Sigmoid colon (tissue), 7 donors: ENCODE data around the gene LDAF1. TPM values are rescaled to one million over a fixed set of nuclear protein-coding genes. Genes with fewer than 3 reads are reported as not detected.
A peak's percentile ranks its signal among the peaks of the same experiment; 100 is the strongest.
"Not testable (repeated sequence)": the region's sequence is repeated elsewhere in the genome, so short reads cannot be mapped to it uniquely, and the experiment has no call there.

Source experiments
- DNase-seq: peaks from one replicate; pipeline ENCODE4 v3.0.0-alpha.2; 2019
- H3K27ac ChIP-seq, 4 donors: fragments of 200-600 bp; sonication (generic); one replicate each; pipeline ENCODE4 v1.5.1; 2016 to 2019; ENCODE audit warnings: mild to moderate bottlenecking in 1 of 4
- H3K27me3 ChIP-seq, 3 donors: fragments of 200-600 bp; sonication (generic); one replicate each; pipeline ENCODE4 v1.5.1; 2019; ENCODE audit warnings: mild to moderate bottlenecking in 1 of 3
- H3K36me3 ChIP-seq, 4 donors: fragments of 200-600 bp; sonication (generic); one replicate each; pipeline ENCODE4 v1.5.1; 2016 to 2019
- H3K4me1 ChIP-seq, 4 donors: fragments of 200-600 bp; sonication (generic); one replicate each; pipeline ENCODE4 v1.5.1; 2017 to 2019
- H3K4me3 ChIP-seq, 4 donors: fragments of 200-600 bp; sonication (generic); one replicate each; pipeline ENCODE4 v1.5.1; 2017 to 2019; ENCODE audit warnings: mild to moderate bottlenecking in 2 of 4, moderate library complexity in 1 of 4
- H3K9me3 ChIP-seq, 4 donors: fragments of 200-600 bp in 3 of 4; sonication (generic) in 3 of 4; one replicate each; pipeline versions ENCODE4 v1.5.1 to v1.6.1; 2013 to 2019
- EP300 ChIP-seq, 4 donors: sonication (generic); formaldehyde crosslinking; IDR thresholded peaks; one replicate each; pipeline ENCODE4 v1.6.1; 2017; ENCODE audit warnings: antibody characterized with exemption in 4 of 4
- POLR2A ChIP-seq, 2 donors: fragments of 450-650 bp; IDR thresholded peaks; one replicate each; pipeline ENCODE4 v1.6.1; 2016; ENCODE audit warnings: antibody characterized with exemption in 2 of 2, mild to moderate bottlenecking in 2 of 2, moderate library complexity in 2 of 2
- POLR2AphosphoS5 ChIP-seq, 4 donors: sonication (generic); formaldehyde crosslinking; IDR thresholded peaks; one replicate each; pipeline ENCODE4 v1.6.1; 2017; ENCODE audit warnings: antibody characterized with exemption in 4 of 4
- WGBS, 2 donors: extraction: QIAGEN DNeasy Blood & Tissue Kit; methylation state at CpG; one replicate each; pipeline ENCODE4 v1.1.7; 2013; 5-methylcytosine and 5-hydroxymethylcytosine counted together
- intact Hi-C: fragments of 100-400 bp; cut with DNase I; formaldehyde crosslinking; loops from one replicate; pipeline ENCODE4 v1.15.1; 2023
- polyA plus RNA-seq, 3 donors: library from polyadenylated mRNA; stranded (reverse); fragments of 200-250 nt; gene quantifications; one replicate each; pipeline ENCODE4 v1.2.3, GENCODE V29; 2013
- total RNA-seq, 4 donors: library from RNA; depleted of rRNA; stranded (reverse); fragments of >200 nt; gene quantifications; one replicate each; pipeline ENCODE4 v1.1.0, GENCODE V29; 2016
- TF ChIP-seq, protein P1 (sequence below), 4 experiments: fragments of 450-650 bp in 3 of 4; fragments of 200-600 bp in 1 of 4; IDR thresholded peaks; one replicate each; pipeline ENCODE4 v1.5.1; 2016 to 2019; ENCODE audit warnings: antibody characterized with exemption in 4 of 4, mild to moderate bottlenecking in 3 of 4, moderate library complexity in 2 of 4
- donor health status: healthy with polysubstance abuse.
- donor health status: Bipolar disorder and iron deficiency.
- donor health status: healthy.

LDAF1 gene
- total RNA-seq, result 100 to 1,000 TPM; 111 to 158 (median 123) TPM
- 10 to 100 TPM; 28.0 to 36.6 (median 33.4) TPM for polyA plus RNA-seq

GRCh38 chr16:21158208-21159110, at the start of gene LDAF1:
Gene LDAF1, plus strand, starts transcription at chr16:21158674. Its CDS starts 2,509 bp downstream, at chr16:21161183.
- intact Hi-C loops, result loop anchor here (1.0 to 10.0 kb wide), 4 partner anchors 119 to 396 kb away; partner anchors contain the start of genes CRYM, DCUN1D3 and LYRM1
- Histone ChIP-seq H3K36me3 (no peaks in the 10 kb centered on the region), H3K27ac (peak within 1 kb of the TSS; percentile 85 to 93 (median 89)), H3K4me1 (peaks cover 0 to 54% (median 52%) of the 10 kb centered on the region in 4 donors), H3K27me3 (no peaks in the 10 kb centered on the region), H3K4me3 (peak within 1 kb of the TSS; percentile 56 to 79 (median 59)), H3K9me3 (no peaks in the 10 kb centered on the region)
- 1% methylated on average over 59 of the region's 59 CpGs for WGBS, 2 donors
- TF ChIP-seq, protein P1, sequence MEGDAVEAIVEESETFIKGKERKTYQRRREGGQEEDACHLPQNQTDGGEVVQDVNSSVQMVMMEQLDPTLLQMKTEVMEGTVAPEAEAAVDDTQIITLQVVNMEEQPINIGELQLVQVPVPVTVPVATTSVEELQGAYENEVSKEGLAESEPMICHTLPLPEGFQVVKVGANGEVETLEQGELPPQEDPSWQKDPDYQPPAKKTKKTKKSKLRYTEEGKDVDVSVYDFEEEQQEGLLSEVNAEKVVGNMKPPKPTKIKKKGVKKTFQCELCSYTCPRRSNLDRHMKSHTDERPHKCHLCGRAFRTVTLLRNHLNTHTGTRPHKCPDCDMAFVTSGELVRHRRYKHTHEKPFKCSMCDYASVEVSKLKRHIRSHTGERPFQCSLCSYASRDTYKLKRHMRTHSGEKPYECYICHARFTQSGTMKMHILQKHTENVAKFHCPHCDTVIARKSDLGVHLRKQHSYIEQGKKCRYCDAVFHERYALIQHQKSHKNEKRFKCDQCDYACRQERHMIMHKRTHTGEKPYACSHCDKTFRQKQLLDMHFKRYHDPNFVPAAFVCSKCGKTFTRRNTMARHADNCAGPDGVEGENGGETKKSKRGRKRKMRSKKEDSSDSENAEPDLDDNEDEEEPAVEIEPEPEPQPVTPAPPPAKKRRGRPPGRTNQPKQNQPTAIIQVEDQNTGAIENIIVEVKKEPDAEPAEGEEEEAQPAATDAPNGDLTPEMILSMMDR (IDR thresholded peaks at IDR 0.05), result no peak
- TF ChIP-seq POLR2A (IDR thresholded peaks at IDR 0.05) (peak; percentile 61), EP300 (IDR thresholded peaks at IDR 0.05) (no peak), POLR2AphosphoS5 (IDR thresholded peaks at IDR 0.05) (peak; percentile 65 to 85 (median 74))
- DNase-seq, result peak; percentile 93

DNA sequence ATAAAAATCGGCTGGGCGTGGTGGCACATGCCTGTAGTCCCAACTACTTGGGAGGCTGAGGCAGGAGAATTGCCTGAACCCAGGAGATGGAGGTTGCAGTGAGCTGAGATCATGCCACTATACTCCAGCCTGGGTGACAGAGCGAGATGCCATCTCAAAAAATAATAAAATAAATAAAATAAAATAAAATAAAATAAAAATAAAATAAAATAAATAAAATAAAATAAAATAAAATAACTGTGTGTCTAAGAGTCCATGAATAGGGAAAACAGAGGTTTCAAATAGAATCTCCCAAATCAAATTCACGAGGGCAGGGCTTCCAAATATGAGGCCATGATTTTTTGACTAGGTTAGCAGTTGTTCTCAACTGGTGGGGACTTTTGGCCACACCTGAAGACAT, 42.9 kb upstream of the LDAF1 start:
- H3K9me3 ChIP-seq, H3K4me3 ChIP-seq, H3K36me3 ChIP-seq, DNase-seq, H3K27ac ChIP-seq, H3K4me1 ChIP-seq, H3K27me3 ChIP-seq, intact Hi-C loops: not testable (repeated sequence)
- WGBS, 2 donors, result 96 to 99% methylated on average over 4 of the region's 4 CpGs

DNA sequence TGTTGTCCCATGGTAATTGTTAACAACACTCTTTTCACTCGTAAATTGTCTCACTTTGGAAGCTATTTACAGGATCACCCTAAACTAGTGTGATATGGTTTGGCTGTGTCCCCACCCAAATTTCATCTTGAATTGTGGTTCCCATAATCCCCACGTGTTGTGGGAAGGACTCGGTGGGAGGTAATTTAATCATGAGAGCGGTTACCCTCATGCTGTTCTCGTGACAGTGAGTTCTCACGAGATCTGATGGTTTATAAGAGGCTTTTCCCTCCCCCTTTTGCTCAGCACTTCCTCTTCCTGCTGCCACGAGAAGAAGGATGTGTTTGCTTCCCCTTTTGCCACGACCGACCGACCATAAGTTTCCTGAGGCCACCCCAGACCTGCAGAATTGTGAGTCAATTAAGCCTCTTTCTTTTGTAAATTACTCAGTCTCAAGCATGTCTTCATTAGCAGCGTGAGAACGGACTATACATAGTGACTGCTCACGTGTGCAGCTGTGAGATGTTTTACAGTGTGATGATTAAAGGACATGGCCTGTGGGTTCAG, 42.3 kb upstream of the LDAF1 start:
- Histone ChIP-seq H3K27me3 (no peaks in the 10 kb centered on the region), H3K9me3 (no peaks in the 10 kb centered on the region), H3K27ac (no peak overlapping the region), H3K4me1 (no peaks in the 10 kb centered on the region), H3K36me3 (no peaks in the 10 kb centered on the region), H3K4me3 (no peak overlapping the region)
- intact Hi-C loops, result no loop called here
- WGBS, 2 donors, result 49 to 61% methylated on average over 13 of the region's 13 CpGs
- no peak for DNase-seq
- TF ChIP-seq EP300 (IDR thresholded peaks at IDR 0.05), result no peak
- TF ChIP-seq POLR2A (IDR thresholded peaks at IDR 0.05), result no peak
- TF ChIP-seq, protein P1 (IDR thresholded peaks at IDR 0.05), result no peak
- TF ChIP-seq POLR2AphosphoS5 (IDR thresholded peaks at IDR 0.05), result no peak

DNA sequence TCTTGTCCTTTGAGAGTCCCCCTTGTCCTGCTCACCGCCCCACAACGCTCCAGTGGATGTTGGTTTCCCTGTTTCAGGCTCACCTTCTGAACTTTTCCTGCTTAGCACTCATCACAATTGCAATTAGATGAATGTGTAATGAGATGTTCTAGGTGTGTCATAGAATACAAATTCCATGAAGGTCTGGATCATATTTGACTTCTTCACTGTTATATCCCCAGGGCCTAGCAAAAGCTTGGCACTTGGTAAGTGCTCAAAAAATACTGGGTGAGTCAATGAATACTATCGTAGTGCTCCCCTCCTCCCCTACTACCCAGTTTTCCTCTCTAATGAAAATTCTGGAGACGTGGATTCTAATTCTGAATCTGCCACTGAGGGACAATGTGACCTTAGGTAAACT, 40.9 kb upstream of the LDAF1 start:
- WGBS, 2 donors, result 82 to 94% methylated on average over 4 of the region's 4 CpGs
- DNase-seq, result no peak
- Histone ChIP-seq H3K36me3 (no peaks in the 10 kb centered on the region), H3K27ac (no peak overlapping the region), H3K27me3 (no peaks in the 10 kb centered on the region), H3K4me3 (no peak overlapping the region), H3K9me3 (no peaks in the 10 kb centered on the region), H3K4me1 (no peaks in the 10 kb centered on the region)
- no peak for TF ChIP-seq POLR2AphosphoS5 (IDR thresholded peaks at IDR 0.05)
- TF ChIP-seq, protein P1 (IDR thresholded peaks at IDR 0.05), result no peak
- TF ChIP-seq EP300 (IDR thresholded peaks at IDR 0.05), result no peak
- TF ChIP-seq POLR2A (IDR thresholded peaks at IDR 0.05), result no peak
- intact Hi-C loops, result no loop called here

- Histone ChIP-seq H3K4me3 (no peak overlapping the region), H3K27ac (no peak overlapping the region), H3K9me3 (no peaks in the 10 kb centered on the region), H3K36me3 (no peaks in the 10 kb centered on the region), H3K4me1 (no peaks in the 10 kb centered on the region), H3K27me3 (no peaks in the 10 kb centered on the region)
- intact Hi-C loops, result no loop called here
- no peak for DNase-seq
- TF ChIP-seq POLR2A (IDR thresholded peaks at IDR 0.05), result no peak
- TF ChIP-seq POLR2AphosphoS5 (IDR thresholded peaks at IDR 0.05), result no peak
- TF ChIP-seq, protein P1 (IDR thresholded peaks at IDR 0.05), result no peak
- no peak for TF ChIP-seq EP300 (IDR thresholded peaks at IDR 0.05)
- WGBS, 2 donors, result 37 to 65% methylated on average over 2 of the region's 2 CpGs
These were observed 37.4 kb upstream of the LDAF1 start for GRCh38 chr16:21120976-21121520.
